ENCODE data around the gene PSMD9.

Gene PSMD9

DNA sequence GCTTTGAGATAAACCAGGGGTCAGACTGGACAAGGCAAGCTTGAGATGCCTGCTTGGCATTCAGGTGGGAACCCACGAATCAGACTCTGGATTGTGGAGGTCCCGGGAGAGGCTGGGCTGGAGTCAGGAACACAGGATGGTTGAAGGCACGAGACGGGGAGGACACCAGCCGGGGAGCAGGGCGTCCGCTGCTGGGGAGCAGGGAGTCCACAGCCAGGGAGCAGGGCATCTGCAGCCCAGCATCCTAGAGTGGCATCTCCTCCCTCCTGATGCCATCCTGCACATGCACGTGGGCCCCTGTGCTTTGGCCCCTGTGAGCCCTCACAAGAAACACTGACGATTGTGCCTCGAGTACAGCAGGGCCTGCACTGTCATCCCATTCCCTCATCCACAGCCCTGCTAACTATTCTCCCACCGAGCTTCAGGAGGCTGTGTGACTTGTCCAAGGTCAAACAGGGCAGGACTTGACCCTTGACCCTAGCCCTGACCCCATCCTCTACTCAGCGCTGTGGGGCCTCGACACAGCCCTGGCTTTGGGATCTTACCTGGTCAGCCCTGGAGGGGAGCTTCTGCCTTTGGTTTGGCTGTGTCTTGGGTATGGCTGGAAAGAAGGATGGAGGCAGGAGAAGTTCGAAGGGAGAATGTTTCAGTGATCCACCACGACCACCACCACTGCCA is 74.9 kb downstream of the PSMD9 start:
- Histone ChIP-seq H3K4me1 (no peaks in the 10 kb centered on the region), H3K4me3 (ENCODE audit: low read depth, low read length) (no peak overlapping the region), H3K9me3 (no peaks in the 10 kb centered on the region), H3K27me3 (no peaks in the 10 kb centered on the region), H3K36me3 (no peaks in the 10 kb centered on the region)
- TF ChIP-seq, protein P1, sequence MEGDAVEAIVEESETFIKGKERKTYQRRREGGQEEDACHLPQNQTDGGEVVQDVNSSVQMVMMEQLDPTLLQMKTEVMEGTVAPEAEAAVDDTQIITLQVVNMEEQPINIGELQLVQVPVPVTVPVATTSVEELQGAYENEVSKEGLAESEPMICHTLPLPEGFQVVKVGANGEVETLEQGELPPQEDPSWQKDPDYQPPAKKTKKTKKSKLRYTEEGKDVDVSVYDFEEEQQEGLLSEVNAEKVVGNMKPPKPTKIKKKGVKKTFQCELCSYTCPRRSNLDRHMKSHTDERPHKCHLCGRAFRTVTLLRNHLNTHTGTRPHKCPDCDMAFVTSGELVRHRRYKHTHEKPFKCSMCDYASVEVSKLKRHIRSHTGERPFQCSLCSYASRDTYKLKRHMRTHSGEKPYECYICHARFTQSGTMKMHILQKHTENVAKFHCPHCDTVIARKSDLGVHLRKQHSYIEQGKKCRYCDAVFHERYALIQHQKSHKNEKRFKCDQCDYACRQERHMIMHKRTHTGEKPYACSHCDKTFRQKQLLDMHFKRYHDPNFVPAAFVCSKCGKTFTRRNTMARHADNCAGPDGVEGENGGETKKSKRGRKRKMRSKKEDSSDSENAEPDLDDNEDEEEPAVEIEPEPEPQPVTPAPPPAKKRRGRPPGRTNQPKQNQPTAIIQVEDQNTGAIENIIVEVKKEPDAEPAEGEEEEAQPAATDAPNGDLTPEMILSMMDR (IDR thresholded peaks at IDR 0.05; ENCODE audit: low read depth, low read length), result no peak
- no peak for DNase-seq

- TF ChIP-seq, protein P1 (IDR thresholded peaks at IDR 0.05; ENCODE audit: low read depth, low read length), result no peak
- DNase-seq, result no peak
Measured at GRCh38 chr12:121964813-121965643, 76.4 kb downstream of the PSMD9 start.

GRCh38 chr12:121966959-121967358 is 78.4 kb downstream of the PSMD9 start:
- H3K4me3 ChIP-seq (ENCODE audit: low read depth, low read length), result no peak overlapping the region
- DNase-seq, result no peak
- H3K27me3 ChIP-seq, result no peaks in the 10 kb centered on the region
- H3K36me3 ChIP-seq, result no peaks in the 10 kb centered on the region
- H3K9me3 ChIP-seq, result no peaks in the 10 kb centered on the region
- H3K4me1 ChIP-seq, result no peaks in the 10 kb centered on the region
- TF ChIP-seq, protein P1 (IDR thresholded peaks at IDR 0.05; ENCODE audit: low read depth, low read length), result no peak

More at GRCh38 chr12:121964813-121965643, 76.4 kb downstream of the PSMD9 start:
- Histone ChIP-seq H3K4me3 (ENCODE audit: low read depth, low read length) (no peak overlapping the region), H3K9me3 (no peaks in the 10 kb centered on the region), H3K36me3 (no peaks in the 10 kb centered on the region), H3K4me1 (no peaks in the 10 kb centered on the region), H3K27me3 (no peaks in the 10 kb centered on the region)

Measured in BE2C (cell line).